ENCODE results near the gene RLN1.
"Not testable (repeated sequence)": the region's sequence is repeated elsewhere in the genome, so short reads cannot be mapped to it uniquely, and the experiment has no call there.

The RLN1 gene

DNA sequence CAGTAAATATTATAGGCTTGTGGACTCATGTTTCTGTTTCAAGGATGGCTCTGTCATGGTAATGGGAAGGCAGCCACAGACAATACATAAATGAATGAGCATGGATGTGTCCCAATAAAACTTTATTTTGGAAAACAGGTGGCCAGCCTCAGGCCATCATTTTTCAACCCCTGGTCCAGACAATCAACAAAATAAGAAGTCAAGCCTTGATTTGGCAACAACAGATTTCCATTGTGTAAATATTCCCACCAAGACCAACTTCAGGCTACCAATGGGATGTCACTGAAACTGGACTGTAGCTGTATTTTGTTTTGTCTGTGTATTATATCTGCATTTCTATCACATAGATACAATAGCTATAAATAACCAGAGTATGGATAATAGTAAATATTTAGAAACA, 20.7 kb upstream of the RLN1 start:
- H3K27ac ChIP-seq (ENCODE audit: low read depth, low read length, severe bottlenecking) = no peak overlapping the region
- H3K4me3 ChIP-seq (ENCODE audit: extremely low read depth, insufficient read depth, low read length, poor library complexity, severe bottlenecking) = no peak overlapping the region
- no peaks in the 10 kb centered on the region for H3K36me3 ChIP-seq (ENCODE audit: control insufficient read depth, insufficient read depth, low read length)

GRCh38 chr9:5357431-5358105, 17.9 kb upstream of the RLN1 start:
- Histone ChIP-seq H3K4me1 (ENCODE audit: control insufficient read depth, insufficient read depth, low read length, poor library complexity, severe bottlenecking) (no peaks in the 10 kb centered on the region), H3K36me3 (ENCODE audit: control insufficient read depth, insufficient read depth, low read length) (no peaks in the 10 kb centered on the region), H3K4me3 (ENCODE audit: extremely low read depth, insufficient read depth, low read length, poor library complexity, severe bottlenecking) (no peak overlapping the region), H3K27ac (ENCODE audit: low read depth, low read length, severe bottlenecking) (no peak overlapping the region), H3K9me3 (ENCODE audit: control insufficient read depth, low read length) (no peaks in the 10 kb centered on the region)
- no CpG with 5 or more reads among the region's 1 CpG for WGBS, 2 experiments (ENCODE audit: insufficient coverage in 2 of 2)

More for the DNA sequence above, 20.7 kb upstream of the RLN1 start:
- H3K9me3 ChIP-seq (ENCODE audit: control insufficient read depth, low read length) = no peaks in the 10 kb centered on the region
- no peaks in the 10 kb centered on the region for H3K4me1 ChIP-seq (ENCODE audit: control insufficient read depth, insufficient read depth, low read length, poor library complexity, severe bottlenecking)

GRCh38 chr9:5355817-5356216, 16.1 kb upstream of the RLN1 start:
- Histone ChIP-seq H3K4me3 (ENCODE audit: extremely low read depth, insufficient read depth, low read length, poor library complexity, severe bottlenecking) (no peak overlapping the region), H3K36me3 (ENCODE audit: control insufficient read depth, insufficient read depth, low read length) (no peaks in the 10 kb centered on the region), H3K9me3 (ENCODE audit: control insufficient read depth, low read length) (no peaks in the 10 kb centered on the region), H3K27ac (ENCODE audit: low read depth, low read length, severe bottlenecking) (no peak overlapping the region), H3K4me1 (ENCODE audit: control insufficient read depth, insufficient read depth, low read length, poor library complexity, severe bottlenecking) (no peaks in the 10 kb centered on the region)
- WGBS, 2 experiments (ENCODE audit: insufficient coverage in 2 of 2) = 100% methylated on average over 1 of the region's 2 CpGs

DNA sequence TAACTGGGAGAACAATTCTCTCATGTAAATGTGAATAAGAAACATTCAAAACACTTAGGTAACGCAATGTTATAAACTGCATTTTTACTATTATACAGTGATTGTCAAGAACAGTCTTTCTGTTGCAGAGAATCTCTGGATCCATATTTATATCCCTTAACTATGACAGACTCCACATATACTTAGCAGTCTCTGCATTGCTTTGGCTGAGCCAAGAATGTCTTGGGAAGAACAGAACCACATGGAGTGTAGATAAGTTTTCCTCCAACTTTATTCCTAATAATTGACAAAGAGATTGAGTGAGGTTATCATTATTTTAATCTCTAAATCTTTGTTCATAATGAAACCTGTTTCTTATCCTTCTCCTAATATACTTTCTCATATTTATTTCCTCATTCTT, 15.6 kb upstream of the RLN1 start:
- H3K36me3 ChIP-seq (ENCODE audit: control insufficient read depth, insufficient read depth, low read length) = no peaks in the 10 kb centered on the region
- no peaks in the 10 kb centered on the region for H3K9me3 ChIP-seq (ENCODE audit: control insufficient read depth, low read length)
- no peaks in the 10 kb centered on the region for H3K4me1 ChIP-seq (ENCODE audit: control insufficient read depth, insufficient read depth, low read length, poor library complexity, severe bottlenecking)
- H3K4me3 ChIP-seq (ENCODE audit: extremely low read depth, insufficient read depth, low read length, poor library complexity, severe bottlenecking) = no peak overlapping the region
- no CpG with 5 or more reads among the region's 1 CpG for WGBS, 2 experiments (ENCODE audit: insufficient coverage in 2 of 2)
- H3K27ac ChIP-seq (ENCODE audit: low read depth, low read length, severe bottlenecking) = no peak overlapping the region

GRCh38 chr9:5354184-5354583, 14.5 kb upstream of the RLN1 start:
- Histone ChIP-seq H3K27ac (ENCODE audit: low read depth, low read length, severe bottlenecking) (no peak overlapping the region), H3K4me1 (ENCODE audit: control insufficient read depth, insufficient read depth, low read length, poor library complexity, severe bottlenecking) (no peaks in the 10 kb centered on the region), H3K4me3 (ENCODE audit: extremely low read depth, insufficient read depth, low read length, poor library complexity, severe bottlenecking) (no peak overlapping the region), H3K36me3 (ENCODE audit: control insufficient read depth, insufficient read depth, low read length) (no peaks in the 10 kb centered on the region), H3K9me3 (ENCODE audit: control insufficient read depth, low read length) (no peaks in the 10 kb centered on the region)
- 100% methylated on average over 1 to 2 of the region's 2 CpGs for WGBS, 2 experiments (ENCODE audit: insufficient coverage in 2 of 2)

DNA sequence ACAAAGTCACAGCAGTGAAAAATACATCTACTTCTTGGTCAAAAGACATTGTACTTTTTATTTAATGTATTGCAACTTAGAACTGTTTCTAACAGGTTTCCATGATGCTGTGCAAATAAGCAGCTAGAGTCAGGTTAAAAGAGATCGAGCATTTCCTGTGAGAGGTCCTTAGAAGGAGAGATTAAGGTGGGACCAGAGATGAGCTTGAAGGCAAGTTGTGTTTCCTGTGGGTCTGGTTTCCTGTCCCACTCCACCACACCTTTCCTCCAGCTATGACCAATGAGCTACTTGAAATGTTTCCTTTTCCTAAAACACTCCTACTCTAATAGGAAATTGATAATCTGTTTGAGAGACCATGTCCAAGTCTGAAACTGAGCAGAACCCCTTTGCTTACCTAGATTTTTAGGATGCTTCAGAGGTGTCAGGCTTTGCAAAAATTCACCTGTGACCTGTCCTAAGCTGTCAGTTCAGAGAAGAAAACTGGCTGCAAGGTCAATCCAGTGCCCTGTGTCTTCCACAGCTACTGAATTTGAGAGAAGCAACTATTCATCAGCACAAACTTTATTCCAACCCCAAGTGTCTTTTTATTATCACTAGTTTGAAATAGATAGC, 13.1 kb upstream of the RLN1 start:
- no peak overlapping the region for H3K27ac ChIP-seq (ENCODE audit: low read depth, low read length, severe bottlenecking)
- WGBS, 2 experiments (ENCODE audit: insufficient coverage in 2 of 2) = no CpG with 5 or more reads among the region's 1 CpG
- no peaks in the 10 kb centered on the region for H3K9me3 ChIP-seq (ENCODE audit: control insufficient read depth, low read length)
- no peaks in the 10 kb centered on the region for H3K36me3 ChIP-seq (ENCODE audit: control insufficient read depth, insufficient read depth, low read length)
- H3K4me1 ChIP-seq (ENCODE audit: control insufficient read depth, insufficient read depth, low read length, poor library complexity, severe bottlenecking) = no peaks in the 10 kb centered on the region
- H3K4me3 ChIP-seq (ENCODE audit: extremely low read depth, insufficient read depth, low read length, poor library complexity, severe bottlenecking) = no peak overlapping the region

DNA sequence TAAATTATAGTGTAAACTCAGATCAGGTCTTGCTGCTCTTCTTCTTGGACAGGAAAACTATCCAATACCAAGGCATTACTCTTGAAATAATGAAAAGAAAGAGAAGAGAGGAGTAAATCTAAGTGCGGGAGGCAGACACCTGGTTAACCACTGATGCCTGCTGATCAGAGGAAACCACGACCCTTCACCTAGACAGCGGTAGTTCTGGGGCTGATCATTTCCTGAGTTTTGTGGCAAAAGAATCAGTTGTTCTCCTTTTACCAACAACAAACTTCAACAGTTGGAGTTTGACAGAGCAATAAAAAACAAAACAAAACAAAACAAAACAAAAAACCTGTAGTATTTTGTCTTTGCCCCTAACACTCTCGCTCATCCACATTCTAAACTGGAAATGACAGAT, 3.0 kb downstream of the RLN1 start:
- Histone ChIP-seq H3K4me1 (ENCODE audit: control insufficient read depth, insufficient read depth, low read length, poor library complexity, severe bottlenecking) (no peaks in the 10 kb centered on the region), H3K4me3 (ENCODE audit: extremely low read depth, insufficient read depth, low read length, poor library complexity, severe bottlenecking) (no peak overlapping the region), H3K36me3 (ENCODE audit: control insufficient read depth, insufficient read depth, low read length) (no peaks in the 10 kb centered on the region), H3K9me3 (ENCODE audit: control insufficient read depth, low read length) (no peaks in the 10 kb centered on the region), H3K27ac (ENCODE audit: low read depth, low read length, severe bottlenecking) (no peak overlapping the region)
- WGBS, 2 experiments (ENCODE audit: insufficient coverage in 2 of 2) = 60 to 100% methylated on average over 2 of the region's 4 CpGs

- H3K36me3 ChIP-seq (ENCODE audit: control insufficient read depth, insufficient read depth, low read length); H3K27ac ChIP-seq (ENCODE audit: low read depth, low read length, severe bottlenecking); H3K9me3 ChIP-seq (ENCODE audit: control insufficient read depth, low read length); H3K4me1 ChIP-seq (ENCODE audit: control insufficient read depth, insufficient read depth, low read length, poor library complexity, severe bottlenecking); H3K4me3 ChIP-seq (ENCODE audit: extremely low read depth, insufficient read depth, low read length, poor library complexity, severe bottlenecking): not testable (repeated sequence)
- 60 to 83% methylated on average over 1 to 2 of the region's 3 CpGs for WGBS, 2 experiments (ENCODE audit: insufficient coverage in 2 of 2)
Measured at GRCh38 chr9:5331276-5331675, 8.4 kb downstream of the RLN1 start.

DNA sequence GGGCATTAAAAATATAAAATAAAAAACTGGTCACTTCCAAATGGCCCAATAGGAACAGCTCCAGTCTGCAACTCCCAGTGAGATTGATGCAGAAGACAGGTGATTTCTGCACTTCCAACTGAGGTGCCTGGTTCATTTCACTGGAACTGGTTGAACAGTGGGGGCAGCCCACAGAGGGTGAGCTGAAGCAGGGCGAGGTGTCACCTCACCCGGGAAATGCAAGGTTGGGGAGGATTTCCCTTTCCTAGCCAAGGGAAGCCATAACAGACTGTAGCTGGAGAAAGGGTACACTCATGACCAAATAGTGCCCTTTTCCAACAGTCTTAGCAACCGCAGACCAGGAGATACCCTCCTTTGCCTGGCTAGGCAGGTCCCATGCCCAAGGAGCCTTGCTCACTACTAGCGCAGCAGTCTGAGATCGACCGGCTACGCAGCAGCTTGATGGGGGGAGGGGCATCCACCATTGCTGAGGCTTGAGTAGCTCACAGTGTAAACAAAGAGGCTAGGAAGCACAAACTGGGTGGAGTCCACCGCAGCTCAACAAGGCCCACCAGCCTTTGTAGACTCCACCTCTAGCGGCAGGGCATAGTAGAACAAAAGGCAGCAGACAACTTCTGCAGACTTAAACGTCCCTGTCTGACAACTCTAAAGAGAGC, 12.7 kb downstream of the RLN1 start:
- Histone ChIP-seq H3K9me3 (ENCODE audit: control insufficient read depth, low read length) (no peaks in the 10 kb centered on the region), H3K36me3 (ENCODE audit: control insufficient read depth, insufficient read depth, low read length) (no peaks in the 10 kb centered on the region), H3K4me3 (ENCODE audit: extremely low read depth, insufficient read depth, low read length, poor library complexity, severe bottlenecking) (no peak overlapping the region), H3K27ac (ENCODE audit: low read depth, low read length, severe bottlenecking) (no peak overlapping the region), H3K4me1 (ENCODE audit: control insufficient read depth, insufficient read depth, low read length, poor library complexity, severe bottlenecking) (no peaks in the 10 kb centered on the region)
- WGBS, 2 experiments (ENCODE audit: insufficient coverage in 2 of 2) = 46% methylated on average over 7 to 9 of the region's 10 CpGs

DNA sequence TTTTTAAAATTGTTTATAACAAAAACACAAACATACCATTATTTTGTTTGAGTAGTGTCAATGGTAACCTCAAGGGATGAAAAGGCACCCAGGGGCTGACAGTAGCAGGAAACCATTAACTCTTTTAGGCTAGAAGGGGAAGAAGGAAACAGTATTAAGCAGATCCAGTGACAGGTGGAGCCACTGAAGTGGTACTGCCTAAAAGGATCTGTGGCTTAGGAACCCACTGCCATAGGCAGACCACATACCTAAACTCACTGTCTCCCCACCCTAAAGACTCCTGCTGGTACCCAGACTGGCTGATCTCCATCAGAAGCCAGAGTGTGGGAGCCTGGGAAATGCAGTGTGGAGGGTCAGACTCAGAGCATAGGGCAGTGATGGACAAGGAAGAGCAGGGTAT, 13.5 kb downstream of the RLN1 start:
- Histone ChIP-seq H3K36me3 (ENCODE audit: control insufficient read depth, insufficient read depth, low read length) (no peaks in the 10 kb centered on the region), H3K4me3 (ENCODE audit: extremely low read depth, insufficient read depth, low read length, poor library complexity, severe bottlenecking) (no peak overlapping the region), H3K4me1 (ENCODE audit: control insufficient read depth, insufficient read depth, low read length, poor library complexity, severe bottlenecking) (no peaks in the 10 kb centered on the region), H3K27ac (ENCODE audit: low read depth, low read length, severe bottlenecking) (no peak overlapping the region), H3K9me3 (ENCODE audit: control insufficient read depth, low read length) (no peaks in the 10 kb centered on the region)

- no CpG with 5 or more reads among the region's 1 CpG for WGBS, 2 experiments (ENCODE audit: insufficient coverage in 2 of 2)
- not testable (repeated sequence) for H3K4me1 ChIP-seq (ENCODE audit: control insufficient read depth, insufficient read depth, low read length, poor library complexity, severe bottlenecking); H3K27ac ChIP-seq (ENCODE audit: low read depth, low read length, severe bottlenecking); H3K9me3 ChIP-seq (ENCODE audit: control insufficient read depth, low read length); H3K36me3 ChIP-seq (ENCODE audit: control insufficient read depth, insufficient read depth, low read length); H3K4me3 ChIP-seq (ENCODE audit: extremely low read depth, insufficient read depth, low read length, poor library complexity, severe bottlenecking)
Measured at GRCh38 chr9:5321601-5322000, 18.1 kb downstream of the RLN1 start.

Data from mesodermal cell (in vitro differentiated cells).